ENCODE measurements around the gene TTC38. TPM values are rescaled to one million over a fixed set of nuclear protein-coding genes. Genes with fewer than 3 reads are reported as not detected.

The TTC38 gene
- total RNA-seq, 1 donor from 2014 or later = 23.8 TPM

DNA sequence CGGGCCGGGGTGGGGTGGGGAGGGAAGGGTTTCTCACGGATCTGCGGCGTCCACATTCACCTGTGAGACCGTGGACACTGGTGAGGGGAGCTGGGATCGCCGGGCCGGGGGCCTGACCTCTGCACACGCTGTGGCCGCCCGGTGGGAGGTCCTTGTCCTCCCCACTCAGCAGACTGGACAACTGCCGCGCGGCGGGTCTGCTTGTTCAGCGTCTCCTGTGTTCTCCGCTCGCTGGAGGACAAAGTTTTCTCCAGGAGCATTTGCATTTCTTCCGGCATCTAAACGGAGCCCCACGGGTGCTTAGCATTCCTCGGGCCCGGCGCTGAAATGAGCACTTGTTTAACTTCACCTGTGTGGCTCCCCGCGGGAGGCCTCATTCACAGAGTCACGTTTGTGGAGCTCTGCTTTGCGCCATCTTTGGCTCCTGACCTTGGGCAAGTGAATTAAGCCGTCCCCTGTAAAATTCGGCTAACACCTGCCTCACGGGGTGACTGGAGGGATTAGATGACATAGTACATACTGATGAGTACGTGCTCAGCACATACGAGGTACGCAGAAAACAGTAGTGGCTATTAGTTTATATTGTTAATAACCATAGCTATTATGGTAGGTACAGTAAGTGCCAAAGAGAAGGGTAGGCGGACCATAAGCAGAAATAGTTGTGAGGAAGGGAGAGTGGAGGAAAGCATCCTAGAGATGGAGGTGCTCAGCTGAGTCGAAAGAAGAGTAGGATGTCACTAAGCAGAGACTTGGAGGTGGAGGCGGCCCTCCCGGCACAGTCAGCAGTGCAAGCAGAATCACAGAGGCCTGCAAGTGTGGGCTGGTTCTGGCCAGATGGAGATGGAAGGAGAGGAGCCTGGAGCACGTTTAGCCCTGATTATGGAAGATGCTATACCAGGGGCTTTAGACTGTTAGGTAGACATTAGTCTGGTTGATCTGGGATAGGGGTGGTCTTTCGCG is 68.6 kb downstream of the TTC38 start:
- intact Hi-C loops (cut with DNase I) = no loop called here
- ATAC-seq (peak; percentile 32), DNase-seq (ENCODE audit: missing footprints) (peak; percentile 77)

DNA sequence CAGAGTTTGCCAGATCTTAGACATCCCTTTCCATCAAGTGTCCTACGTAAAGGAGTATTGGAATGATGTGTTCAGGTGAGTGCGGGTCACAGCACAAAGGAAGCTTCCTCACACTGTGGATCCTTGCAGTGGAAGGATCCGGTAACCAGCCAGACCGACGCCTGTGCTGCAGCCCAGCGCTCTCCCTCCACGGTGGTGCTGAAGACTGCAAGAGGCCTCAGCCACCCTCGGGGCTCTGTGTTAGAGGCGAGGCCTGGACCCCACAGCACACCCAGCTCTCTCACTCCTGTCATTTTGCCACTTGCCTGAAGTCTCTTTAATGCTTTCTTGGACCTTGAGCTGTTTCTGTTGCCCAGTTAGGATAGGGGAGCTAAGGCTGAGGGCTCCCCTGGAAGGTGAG is 70.1 kb downstream of the TTC38 start:
- DNase-seq (ENCODE audit: missing footprints) = no peak
- no peak for ATAC-seq
- intact Hi-C loops (cut with DNase I) = no loop called here

DNA sequence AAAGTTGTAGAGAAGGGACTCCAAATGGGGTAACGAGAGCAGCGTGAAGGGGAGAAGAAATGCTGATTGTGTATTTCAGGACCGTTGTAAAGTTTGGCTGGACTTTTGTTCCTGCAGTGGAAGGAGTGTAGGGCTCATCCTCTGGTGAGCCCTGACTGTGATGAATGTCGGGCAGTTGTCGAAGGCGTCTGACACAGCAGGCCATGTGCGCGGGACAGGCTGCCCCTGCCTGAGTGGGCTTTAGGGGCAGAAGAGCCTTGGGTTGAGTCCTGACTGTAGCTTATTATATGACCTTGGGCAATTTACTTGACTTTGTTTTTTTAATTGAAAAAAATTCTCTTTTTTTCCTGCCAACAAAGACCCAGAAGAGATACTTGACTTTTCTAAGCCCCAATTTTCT is 70.8 kb downstream of the TTC38 start:
- intact Hi-C loops (cut with DNase I) = no loop called here
- ATAC-seq (no peak), DNase-seq (ENCODE audit: missing footprints) (peak; percentile 65)

DNA sequence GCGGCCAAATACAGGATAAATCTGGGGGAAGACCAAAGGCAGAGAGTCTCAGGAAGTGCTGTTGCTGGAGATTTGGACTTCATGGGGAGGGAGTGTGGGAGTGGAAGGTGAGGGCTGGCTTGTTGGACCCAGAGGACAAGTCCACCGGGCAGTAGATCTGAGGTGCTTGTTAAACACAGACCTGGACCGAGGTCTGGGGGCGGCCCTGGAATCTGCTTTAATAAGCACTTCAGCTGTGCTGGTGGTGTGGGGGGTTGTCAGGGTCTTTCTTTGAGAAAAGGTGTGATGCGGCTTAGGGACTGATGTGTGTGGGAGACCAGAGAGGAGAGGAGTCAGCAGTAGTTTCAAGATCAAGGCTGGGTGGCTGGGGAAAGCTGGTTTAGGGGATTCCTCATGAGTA is 72.1 kb downstream of the TTC38 start:
- intact Hi-C loops (cut with DNase I) = no loop called here
- ATAC-seq (no peak), DNase-seq (ENCODE audit: missing footprints) (peak; percentile 39)

DNA sequence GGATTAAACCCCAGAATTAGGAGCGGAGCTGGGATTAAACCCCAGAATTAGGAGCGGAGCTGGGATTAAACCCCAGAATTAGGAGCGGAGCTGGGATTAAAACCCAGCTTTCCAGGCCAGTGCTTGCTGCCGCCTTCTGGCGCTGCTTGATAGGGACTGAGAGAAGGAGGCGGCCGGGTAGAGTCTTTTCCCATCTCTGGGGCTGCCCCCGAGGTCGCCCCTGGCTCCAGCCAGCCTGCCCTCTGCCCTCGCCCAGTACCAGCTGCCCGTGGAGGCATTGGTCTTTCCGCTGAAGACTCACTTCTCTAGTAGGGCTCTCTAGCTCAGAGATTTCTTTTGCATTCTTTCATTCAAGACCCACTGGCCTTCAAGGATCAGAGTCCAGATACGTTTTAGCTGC is 72.9 kb downstream of the TTC38 start:
- ATAC-seq (no peak), DNase-seq (ENCODE audit: missing footprints) (no peak)
- intact Hi-C loops (cut with DNase I) = no loop called here

Other genes starting within 250 kb of the TTC38 start
- 70.5 TPM for gene PPARA, start 117.5 kb upstream of the TTC38 start, total RNA-seq
- 6.2 TPM for gene CDPF1, start 17.7 kb upstream of the TTC38 start, total RNA-seq
- gene PKDREJ, start 4.7 kb upstream of the TTC38 start, total RNA-seq = 0.08 TPM
- 0.92 TPM for gene GTSE1, start 28.9 kb downstream of the TTC38 start, total RNA-seq
- gene TRMU, start 67.7 kb downstream of the TTC38 start, total RNA-seq = 42.2 TPM